Activated CD8-positive, alpha-beta memory T cell treated with anti-CD3 and anti-CD28 coated beads, Interleukin-2, amount 50 U/mL, for 24 hours (primary cell): Measurements from ENCODE around the gene ACAA2.

Experiments used
- DNase-seq: peaks from one replicate; pipeline ENCODE4 v3.0.0-alpha.2; 2020; ENCODE audit errors: extremely low read depth

ACAA2 gene, protein sequence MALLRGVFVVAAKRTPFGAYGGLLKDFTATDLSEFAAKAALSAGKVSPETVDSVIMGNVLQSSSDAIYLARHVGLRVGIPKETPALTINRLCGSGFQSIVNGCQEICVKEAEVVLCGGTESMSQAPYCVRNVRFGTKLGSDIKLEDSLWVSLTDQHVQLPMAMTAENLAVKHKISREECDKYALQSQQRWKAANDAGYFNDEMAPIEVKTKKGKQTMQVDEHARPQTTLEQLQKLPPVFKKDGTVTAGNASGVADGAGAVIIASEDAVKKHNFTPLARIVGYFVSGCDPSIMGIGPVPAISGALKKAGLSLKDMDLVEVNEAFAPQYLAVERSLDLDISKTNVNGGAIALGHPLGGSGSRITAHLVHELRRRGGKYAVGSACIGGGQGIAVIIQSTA

DNA sequence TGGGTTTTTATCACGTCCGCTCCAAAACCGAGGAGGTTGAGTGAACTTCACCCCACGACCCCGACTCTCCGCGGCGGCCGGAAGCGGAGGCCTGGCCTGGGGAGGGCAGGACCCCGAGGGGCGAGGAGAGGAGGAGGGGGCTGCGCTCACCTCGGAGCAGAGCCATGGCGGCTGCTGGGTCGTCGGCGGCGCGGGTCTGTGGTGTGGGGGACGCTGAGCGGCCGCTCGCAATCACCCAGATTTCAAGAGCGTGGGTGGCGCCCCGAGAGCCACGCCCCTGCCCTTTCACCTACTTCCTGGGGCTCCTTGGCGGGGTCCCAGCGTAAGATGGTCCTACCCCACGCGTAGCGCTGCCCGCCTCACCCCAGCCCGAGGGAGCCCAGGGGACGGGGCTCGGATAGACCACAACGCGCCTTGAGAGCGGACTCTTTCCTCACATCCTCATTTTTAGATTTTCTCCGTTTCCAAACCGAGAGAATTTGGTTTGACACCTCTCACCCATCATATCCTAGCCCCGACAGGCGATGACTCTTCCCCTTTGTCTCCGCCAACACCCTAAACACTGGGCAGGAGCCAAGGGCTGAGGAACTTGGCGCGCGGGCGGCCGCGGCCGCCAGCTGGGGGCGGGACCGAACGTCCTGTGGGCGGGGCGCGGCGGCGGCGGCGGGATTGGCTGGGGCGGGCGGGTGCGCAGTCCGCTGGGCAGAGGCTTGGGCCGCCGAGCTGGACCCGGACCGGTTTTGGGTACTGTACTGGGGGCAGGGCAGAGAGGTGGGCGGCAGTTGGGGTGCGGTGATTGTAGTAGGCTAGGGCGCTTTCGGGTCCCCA lies at the start of gene ACAA2:
ACAA2 (minus strand) TSS at position 215 of the 828 bp plus-strand sequence; CDS start at position 166, 49 bp downstream.
- peak; percentile 60 for DNase-seq

DNA sequence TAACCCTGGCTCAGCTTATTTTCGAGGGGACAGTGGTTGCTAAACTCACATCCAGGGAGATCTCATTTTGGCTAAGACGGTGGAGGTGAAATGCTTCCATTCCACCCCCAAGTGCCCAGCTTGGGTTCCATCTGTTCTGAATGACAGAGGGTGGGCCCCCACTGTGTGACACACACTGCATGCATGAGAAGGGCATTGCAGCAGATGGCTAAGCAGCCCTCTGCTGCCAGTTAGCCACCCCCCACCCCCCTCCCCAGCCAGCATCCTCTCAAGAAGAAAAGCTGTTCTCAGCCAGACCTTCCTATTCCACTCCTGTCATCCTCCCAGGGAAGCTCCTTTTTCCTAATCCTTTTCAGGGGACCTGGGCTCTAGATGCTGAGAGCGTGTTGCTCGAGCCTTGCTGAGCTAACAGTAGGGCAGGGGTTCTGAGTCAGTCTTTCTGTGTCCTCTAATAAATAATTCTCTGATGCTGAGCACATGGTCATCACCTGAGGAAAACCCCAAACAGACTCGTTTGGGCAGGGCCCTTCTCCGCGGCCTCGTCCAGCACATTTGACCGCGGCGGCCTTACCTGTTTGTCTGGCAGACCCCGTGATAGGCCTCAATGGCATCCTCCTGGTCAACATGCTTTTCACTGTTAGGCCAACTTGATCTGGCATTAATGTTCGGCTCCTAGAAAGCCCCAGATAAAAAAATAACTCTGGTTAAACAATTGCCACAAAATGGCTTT lies 49.5 kb upstream of the ACAA2 start:
- no peak for DNase-seq

DNA sequence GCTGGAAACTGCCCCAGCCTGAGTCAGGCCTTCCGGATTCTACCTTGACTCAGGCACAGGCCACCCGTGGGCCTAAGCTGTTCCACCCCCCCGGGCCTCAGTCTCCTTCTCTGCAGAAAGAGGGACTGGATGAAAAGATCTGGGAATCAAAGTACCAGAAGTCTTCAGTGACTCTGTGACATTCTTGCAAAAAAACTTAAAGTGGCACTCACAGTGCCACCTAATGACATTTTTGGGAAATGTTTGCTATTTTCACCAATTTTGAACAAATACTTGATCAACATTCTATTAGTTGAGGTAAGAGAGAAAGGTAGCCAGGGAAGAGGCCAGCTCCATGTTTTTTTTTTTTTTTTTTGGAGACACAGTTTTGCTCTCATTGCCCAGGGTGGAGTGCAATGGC lies 48.3 kb upstream of the ACAA2 start:
- no peak for DNase-seq

DNA sequence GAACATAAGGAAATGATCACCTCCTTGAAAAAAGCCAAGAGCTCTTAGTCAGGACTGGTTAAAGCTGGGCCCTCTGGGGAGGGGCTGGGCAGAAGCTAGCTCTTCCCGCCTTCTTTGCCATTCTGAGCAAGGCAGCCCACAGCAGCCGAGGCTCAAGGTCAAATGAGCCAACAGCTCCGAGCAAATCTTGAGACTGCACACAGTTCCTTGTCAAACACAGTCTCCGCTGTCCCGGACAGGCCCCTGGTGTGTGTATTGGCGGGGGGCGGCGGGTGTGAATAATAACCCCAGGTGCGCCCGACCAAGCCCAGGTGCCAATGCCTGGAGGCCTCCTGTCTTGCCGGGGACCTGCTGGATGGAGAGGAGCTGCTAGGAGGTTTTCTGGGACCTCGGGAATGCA lies 46.4 kb upstream of the ACAA2 start:
- DNase-seq: no peak

DNA sequence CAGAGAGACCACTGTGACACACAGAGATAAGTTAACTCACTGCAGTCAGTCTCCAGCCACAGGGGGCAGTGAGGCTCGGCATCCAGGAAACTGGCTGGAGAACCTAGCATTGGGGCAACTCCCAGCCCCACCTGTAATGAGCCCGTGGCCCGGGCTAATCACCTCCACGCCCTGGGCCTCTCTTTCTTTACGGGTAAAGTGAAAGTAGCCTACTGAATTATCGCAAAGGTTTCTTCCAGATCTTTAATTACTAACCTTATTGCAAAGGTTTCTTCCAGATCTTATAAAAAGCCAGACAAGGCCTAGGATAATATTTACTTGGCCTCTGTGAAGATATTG lies 45.7 kb upstream of the ACAA2 start:
- no peak for DNase-seq

DNA sequence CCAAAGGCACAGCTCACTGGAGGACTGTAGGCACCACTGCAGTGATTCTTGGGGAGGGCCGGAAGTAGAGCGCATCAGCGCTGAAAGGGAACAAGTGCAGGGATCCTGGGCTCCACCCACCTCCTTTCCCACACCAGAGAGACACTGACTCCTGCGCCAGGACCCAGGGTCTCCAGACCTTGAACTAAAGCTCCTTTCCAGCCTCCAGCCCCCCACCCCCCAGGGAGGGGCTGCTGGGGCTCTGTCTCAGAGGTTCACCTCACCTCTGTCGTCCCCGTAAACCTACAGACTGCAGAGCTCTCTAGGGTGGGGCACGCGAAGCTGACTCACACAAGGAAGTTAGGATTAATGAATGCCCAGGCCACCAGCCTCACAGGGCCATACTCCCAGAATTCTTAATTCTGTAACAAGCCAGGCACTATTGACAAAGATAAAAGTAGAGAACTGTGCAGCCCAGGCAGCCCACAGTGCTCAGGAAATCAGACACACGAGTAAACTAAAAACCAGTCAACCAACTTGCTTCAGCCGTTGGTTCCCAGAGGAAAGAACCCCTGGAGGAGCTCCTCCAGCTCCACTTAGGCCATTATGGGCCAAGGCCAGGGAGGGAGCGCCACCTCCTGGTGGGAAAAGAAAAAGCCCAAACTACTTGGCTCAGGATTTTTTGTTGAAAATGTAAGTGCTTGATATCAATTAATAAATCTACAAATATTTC lies 45.1 kb upstream of the ACAA2 start:
- DNase-seq: peak; percentile 32

DNA sequence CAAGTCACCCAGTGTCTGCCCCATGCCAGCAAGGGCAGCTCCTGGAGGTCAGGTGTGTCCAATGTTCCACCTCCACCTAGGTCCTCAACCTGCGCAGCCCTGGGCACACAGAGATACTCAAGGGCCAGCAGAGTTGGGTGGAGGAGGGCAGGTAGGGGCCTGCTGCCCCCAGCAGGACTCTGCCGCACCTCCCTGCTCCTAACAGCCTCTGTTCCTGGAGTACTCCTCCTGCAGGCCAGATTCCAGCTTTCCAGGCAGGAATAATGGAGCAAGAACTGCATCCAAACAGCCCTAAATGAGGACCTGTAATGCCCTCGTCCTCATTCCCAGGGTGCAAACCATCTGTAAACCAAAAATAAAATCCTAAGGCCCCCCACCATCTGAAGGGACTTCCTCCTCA lies 44.4 kb upstream of the ACAA2 start:
- no peak for DNase-seq

DNA sequence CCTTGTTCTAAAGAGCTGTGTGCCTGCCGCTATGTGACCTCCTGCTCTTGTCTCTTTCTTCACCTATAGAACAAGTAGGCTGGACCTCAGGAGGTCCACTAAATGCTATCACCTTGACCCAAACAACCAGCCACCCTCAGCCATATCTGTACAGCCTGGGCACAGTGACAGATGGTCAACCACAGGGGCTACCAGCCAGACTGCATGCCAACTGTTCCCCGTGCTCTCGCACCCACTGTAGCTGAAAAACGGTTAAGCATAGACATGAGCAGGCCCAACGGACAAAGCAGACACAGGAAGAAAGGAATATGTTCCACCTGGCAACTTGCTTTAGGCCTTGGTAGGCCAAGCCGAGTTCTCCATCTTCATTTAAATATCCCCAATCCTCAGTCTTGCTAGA lies 43.2 kb upstream of the ACAA2 start:
- DNase-seq: no peak

DNA sequence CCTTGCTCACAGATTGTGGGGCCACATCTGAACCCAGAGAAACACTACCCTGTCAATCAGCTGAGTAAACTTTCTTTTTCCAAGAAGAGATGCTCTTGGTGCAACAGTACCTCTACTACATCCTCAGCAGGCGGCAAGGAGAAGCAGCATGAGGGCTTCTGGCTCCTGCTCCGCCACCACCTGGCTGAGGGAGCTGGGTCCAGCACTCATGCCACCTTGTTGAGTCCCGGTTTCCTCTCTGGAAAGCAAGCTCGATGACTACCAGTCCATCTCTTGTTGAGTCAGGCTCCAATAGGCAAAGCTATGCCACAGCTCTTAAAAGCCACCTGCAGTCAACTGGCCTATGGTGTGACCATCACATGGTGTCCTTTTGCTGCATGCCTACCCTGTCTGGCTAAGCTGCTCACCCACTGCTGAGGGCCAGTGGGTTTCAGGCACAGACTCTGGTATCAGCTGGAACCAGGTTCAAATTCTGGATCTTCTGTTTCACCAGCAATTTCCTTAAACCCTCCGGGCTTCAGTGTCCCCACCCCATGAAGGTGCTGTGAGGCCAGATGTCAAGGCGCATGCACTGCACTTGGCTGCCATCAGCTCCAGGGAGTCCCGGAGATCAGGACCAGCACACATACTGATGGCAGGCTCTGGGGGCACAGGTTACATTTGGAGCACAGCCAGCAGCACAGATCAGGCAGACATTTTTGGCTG lies 42.5 kb upstream of the ACAA2 start:
- no peak for DNase-seq

DNA sequence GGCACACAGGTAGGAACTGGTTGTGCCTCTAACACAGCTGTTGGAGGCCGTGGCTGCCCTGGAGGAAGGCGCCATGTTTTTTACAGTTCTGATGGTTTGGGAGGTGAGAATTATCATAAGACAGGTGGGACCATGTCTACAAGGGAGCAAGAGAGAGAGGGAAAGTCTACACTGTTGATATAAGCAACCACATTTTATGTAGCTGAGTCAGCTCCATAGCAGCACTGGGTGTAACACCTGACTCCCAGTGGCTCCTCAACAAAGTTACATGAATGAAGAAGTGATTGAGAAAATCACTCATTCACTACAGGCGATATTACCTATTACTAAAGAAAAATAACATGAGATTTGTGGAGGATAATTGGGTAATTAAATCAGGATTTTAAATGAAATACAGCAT lies 41.3 kb upstream of the ACAA2 start:
- DNase-seq: no peak

DNA sequence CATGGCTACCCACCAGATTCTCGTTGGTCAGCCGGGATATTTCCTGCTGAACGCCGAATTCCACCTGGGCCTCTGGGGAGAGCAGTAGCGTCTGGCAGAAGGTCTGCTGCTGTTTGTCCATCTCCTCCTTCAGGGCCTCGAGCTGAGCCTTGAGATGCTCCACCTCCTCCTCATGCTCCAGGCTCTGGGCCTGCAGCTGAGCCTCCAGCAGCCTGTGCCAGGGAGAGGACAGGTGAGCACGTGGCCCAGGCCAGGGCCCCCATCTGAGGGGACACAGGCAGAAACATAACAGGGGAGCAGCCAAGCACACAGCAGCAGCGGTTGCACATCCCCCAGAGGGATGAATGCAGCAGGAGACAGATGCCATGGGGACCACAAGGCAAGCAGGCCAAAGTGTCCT lies 40.1 kb upstream of the ACAA2 start:
- DNase-seq: no peak

DNA sequence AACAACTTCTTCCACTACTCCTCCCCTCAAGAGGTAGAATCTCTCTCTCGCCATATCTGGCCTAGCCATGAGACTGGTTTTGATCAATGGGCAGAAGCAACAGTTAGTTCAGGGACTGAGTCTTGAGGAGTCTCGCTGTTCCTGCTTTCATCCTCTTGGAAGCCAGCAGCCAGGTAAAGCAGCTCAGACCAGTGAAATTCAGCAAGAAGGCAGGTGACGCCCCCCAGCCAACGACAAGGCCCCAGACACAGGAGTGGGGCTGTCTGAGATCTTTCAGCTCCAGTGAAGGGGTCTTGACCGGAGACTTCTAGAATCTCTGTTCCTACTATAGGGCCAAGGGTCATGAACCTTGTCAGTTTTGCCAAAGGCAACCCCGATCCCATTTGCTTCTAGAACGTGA lies 39.7 kb upstream of the ACAA2 start:
- no peak for DNase-seq

DNA sequence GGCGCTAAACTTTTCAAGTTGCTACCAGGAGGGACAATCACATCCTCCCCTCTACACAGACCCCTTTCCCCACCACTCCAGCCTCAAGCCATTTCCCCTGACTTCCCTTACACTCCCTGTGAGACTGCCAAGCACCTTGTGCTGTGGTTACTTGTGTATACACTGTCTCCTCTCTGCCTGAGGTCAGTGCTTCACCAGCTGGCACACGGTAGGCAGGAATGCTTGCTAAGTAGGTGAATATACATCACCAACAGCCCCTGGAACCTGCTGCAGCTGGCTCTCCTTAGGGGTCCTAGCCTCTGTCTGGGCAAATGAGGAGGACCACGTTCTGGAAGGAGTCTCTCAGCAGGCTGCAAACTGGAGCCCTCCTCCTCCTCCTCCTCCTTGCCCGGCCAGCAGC lies 38.3 kb upstream of the ACAA2 start:
- no peak for DNase-seq

DNA sequence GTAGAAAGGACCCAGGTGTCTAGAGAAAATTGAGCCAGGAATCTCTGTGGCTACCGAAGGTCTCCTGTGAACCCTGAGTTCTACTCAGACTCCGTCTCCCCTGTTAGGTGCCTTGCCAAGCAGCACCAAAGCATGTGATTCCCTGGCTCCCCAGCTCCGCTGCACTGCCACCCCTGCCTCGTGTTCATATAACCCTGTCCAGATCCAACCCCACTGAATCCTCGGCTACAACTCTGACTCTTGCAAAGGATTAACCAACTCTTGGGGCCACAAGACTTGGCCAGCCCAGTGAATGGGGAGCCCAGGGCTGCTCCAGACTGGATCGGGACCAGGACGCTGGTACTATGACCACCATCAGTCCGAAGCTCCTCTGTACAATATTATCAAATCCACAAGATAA lies 37.3 kb upstream of the ACAA2 start:
- no peak for DNase-seq

DNA sequence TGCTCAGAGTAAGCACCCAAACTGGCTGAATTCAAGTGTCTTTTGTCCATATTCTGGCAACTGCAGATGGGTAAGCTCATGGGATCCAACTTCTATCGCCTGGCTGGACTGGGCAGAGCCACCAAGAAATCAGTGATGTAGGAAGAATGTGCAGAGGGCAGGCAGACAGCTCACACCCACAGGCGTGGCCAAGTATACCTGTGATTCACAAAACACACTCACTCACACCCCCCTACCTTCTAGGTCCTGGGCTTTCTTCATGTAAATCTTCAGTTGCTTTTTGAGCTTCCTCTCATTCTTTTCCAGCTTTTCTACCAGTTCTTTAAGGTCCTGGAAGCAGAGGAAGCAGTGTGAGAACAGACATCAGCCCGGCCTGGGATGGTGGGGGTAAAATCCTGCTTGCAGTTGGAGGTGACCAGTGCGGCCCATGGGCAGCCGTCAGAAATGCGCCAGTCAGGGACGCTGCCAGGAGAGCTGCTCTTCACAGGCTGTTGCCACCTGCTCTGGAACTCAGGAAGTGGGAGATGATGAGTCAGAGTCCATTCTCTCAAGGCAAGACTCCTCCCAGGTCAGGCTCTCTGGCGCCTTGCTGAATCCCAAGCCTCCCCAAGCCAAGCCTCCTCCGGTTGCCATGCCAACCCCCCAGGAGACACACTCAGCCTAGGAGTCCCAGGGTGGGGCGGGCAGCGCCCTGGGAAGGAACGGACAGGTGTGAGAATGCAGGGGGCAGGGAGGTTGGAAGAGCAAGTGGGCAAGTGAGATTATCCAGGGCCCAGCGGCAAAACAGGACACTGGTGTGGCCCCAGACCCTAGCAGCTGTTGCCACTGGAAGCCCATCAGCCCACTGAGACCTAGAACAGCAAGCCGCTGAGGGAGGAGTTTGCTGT lies 36.2 kb upstream of the ACAA2 start:
- DNase-seq: no peak

DNA sequence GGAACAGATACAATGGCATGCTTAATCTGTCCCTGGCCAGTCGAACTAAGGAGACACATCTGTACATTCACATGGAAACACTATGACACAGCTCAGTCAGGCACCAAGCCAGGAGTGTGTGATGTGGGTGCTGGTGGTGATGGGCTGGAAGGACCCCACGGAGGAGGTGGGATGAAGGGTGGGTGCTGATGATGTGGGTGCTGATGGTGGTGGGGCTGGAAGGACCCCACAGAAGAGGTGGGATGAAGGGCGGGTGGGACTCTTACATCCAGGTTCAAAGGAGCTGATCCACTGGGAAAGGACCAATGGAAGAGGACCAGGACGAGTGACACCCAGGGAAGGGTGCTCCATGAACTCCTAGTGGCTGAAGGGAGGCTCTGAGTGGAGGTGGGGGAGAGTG lies 34.8 kb upstream of the ACAA2 start:
- DNase-seq: no peak

DNA sequence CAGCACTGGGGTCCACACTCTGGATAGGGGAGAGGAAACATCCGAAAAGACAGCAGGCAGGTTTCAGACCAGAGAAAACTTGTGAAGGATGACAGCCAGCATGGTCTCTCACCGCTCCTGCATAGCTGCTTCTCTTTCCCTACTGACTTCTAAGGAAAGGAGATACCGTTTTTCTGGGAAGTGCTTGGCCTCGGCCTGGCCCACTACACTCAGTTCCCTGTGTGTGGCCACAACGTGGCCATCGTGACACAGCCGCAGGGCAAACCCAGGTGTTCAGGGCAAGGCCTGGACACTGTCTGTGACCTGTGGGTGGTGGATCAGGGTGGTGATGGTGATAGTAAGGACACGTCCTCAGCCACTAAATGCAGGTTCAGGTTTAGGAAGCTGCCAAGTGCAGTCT lies 34.2 kb upstream of the ACAA2 start:
- no peak for DNase-seq

DNA sequence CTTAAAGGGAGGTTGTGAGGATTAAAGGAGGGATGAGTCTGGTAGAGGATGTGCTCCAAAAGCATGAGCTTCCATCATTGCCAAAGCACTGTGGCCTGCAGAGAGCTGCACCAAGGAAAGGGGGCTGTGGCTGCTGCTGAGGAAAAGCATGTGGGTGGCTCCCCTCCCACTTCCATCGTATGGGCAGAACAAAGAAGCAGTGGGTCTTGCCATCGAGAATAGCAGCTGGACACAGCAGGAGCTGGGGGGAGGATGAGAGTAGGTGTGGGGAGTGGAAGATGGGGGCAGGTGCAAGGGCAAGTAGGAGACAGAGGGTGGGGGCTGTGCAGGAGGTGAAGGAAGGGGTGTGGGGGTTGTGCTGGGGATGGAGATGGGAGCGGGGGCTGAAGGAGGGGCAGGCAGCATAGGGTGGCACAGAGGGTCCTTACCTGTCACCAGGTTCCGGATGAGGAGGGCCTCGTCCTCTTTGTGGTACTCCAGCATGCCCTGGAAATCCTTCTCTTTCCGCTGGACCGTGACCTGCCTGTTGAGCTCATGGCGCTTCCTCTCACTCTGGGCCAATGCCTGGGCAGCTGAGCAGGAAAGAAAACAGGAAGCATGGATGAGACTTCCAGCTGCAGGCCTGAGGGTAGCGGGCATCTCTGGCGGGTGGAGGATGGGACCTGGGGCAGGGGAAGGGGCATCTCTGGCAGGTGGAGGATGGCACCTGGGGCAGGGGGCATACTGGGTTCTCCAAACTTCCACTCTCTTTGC lies 33.6 kb upstream of the ACAA2 start:
- DNase-seq: no peak

DNA sequence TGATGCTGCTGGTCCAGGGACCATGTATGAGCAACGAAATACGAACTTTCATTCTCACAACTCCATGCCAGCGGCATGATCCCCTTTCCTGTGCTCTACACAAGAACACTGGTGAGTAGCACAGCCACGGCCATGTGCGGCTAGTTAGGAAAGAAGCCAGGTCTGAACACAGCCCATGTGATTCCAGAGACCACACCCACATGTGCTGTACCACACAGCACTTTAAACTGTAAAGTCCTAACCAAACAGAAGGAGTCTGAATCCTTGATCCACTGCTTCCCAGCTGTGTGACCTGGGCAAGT lies 33.0 kb upstream of the ACAA2 start:
- no peak for DNase-seq
